ENCODE measurements around the gene DNASE2. TPM values are rescaled to one million over a fixed set of nuclear protein-coding genes. Genes with fewer than 3 reads are reported as not detected.

The DNASE2 gene
- polyA plus RNA-seq, 2 donors = 7.8 to 15.9 TPM

- H3K4me1 ChIP-seq (ENCODE audit: control insufficient read depth in 2 of 2, insufficient read depth in 2 of 2, low read length in 1 of 2) = peaks cover 4 to 10% of the 10 kb centered on the region in 2 donors
- peak overlapping the region; percentile 90 to 92 for H3K27ac ChIP-seq (ENCODE audit: low read depth in 2 of 2, low read length in 1 of 2)
- peak overlapping the region; percentile 61 to 81 for H3K4me3 ChIP-seq (ENCODE audit: low read depth in 1 of 2, low read length in 2 of 2)
- H3K9me3 ChIP-seq (ENCODE audit: control insufficient read depth in 2 of 2, insufficient read depth in 1 of 2, low read depth in 1 of 2, low read length in 1 of 2) = peaks cover 0 to 14% of the 10 kb centered on the region in 2 donors
- WGBS, 2 donors = 11% methylated on average over 29 of the region's 29 CpGs
- H3K36me3 ChIP-seq (ENCODE audit: control insufficient read depth in 2 of 2, insufficient read depth in 2 of 2, low read length in 1 of 2) = peaks cover 0 to 7% of the 10 kb centered on the region in 2 donors
- no peaks in the 10 kb centered on the region for H3K27me3 ChIP-seq (ENCODE audit: control insufficient read depth in 1 of 2, insufficient read depth in 2 of 2, low read length in 2 of 2)
Observed at GRCh38 chr19:12880551-12881171, 588 bp downstream of the DNASE2 start.

GRCh38 chr19:12875086-12875485, 6.2 kb downstream of the DNASE2 start:
- Histone ChIP-seq H3K4me1 (ENCODE audit: control insufficient read depth in 2 of 2, insufficient read depth in 2 of 2, low read length in 1 of 2) (peaks cover 6 to 7% of the 10 kb centered on the region in 2 donors), H3K27me3 (ENCODE audit: control insufficient read depth in 1 of 2, insufficient read depth in 2 of 2, low read length in 2 of 2) (no peaks in the 10 kb centered on the region), H3K9me3 (ENCODE audit: control insufficient read depth in 2 of 2, insufficient read depth in 1 of 2, low read depth in 1 of 2, low read length in 1 of 2) (no peaks in the 10 kb centered on the region), H3K36me3 (ENCODE audit: control insufficient read depth in 2 of 2, insufficient read depth in 2 of 2, low read length in 1 of 2) (peaks cover 0 to 9% of the 10 kb centered on the region in 2 donors), H3K4me3 (ENCODE audit: low read depth in 1 of 2, low read length in 2 of 2) (no peak overlapping the region), H3K27ac (ENCODE audit: low read depth in 2 of 2, low read length in 1 of 2) (no peak overlapping the region)
- WGBS, 2 donors = 95% methylated on average over 6 of the region's 6 CpGs

GRCh38 chr19:12873891-12874745, 7.1 kb downstream of the DNASE2 start:
- no peaks in the 10 kb centered on the region for H3K9me3 ChIP-seq (ENCODE audit: control insufficient read depth in 2 of 2, insufficient read depth in 1 of 2, low read depth in 1 of 2, low read length in 1 of 2)
- H3K36me3 ChIP-seq (ENCODE audit: control insufficient read depth in 2 of 2, insufficient read depth in 2 of 2, low read length in 1 of 2) = peaks cover 0 to 9% of the 10 kb centered on the region in 2 donors
- H3K27me3 ChIP-seq (ENCODE audit: control insufficient read depth in 1 of 2, insufficient read depth in 2 of 2, low read length in 2 of 2) = no peaks in the 10 kb centered on the region
- WGBS, 2 donors = 83 to 90% methylated on average over 81 to 86 of the region's 86 CpGs
- H3K4me3 ChIP-seq (ENCODE audit: low read depth in 1 of 2, low read length in 2 of 2) = no peak overlapping the region
- H3K4me1 ChIP-seq (ENCODE audit: control insufficient read depth in 2 of 2, insufficient read depth in 2 of 2, low read length in 1 of 2) = peaks cover 6 to 7% of the 10 kb centered on the region in 2 donors
- H3K27ac ChIP-seq (ENCODE audit: low read depth in 2 of 2, low read length in 1 of 2) = no peak overlapping the region

- Histone ChIP-seq H3K27ac (ENCODE audit: low read depth in 2 of 2, low read length in 1 of 2) (peak overlapping the region in 1 of 2 donors; percentile 54), H3K9me3 (ENCODE audit: control insufficient read depth in 2 of 2, insufficient read depth in 1 of 2, low read depth in 1 of 2, low read length in 1 of 2) (no peaks in the 10 kb centered on the region), H3K36me3 (ENCODE audit: control insufficient read depth in 2 of 2, insufficient read depth in 2 of 2, low read length in 1 of 2) (peaks cover 0 to 5% of the 10 kb centered on the region in 2 donors), H3K4me1 (ENCODE audit: control insufficient read depth in 2 of 2, insufficient read depth in 2 of 2, low read length in 1 of 2) (peaks cover 6 to 7% of the 10 kb centered on the region in 2 donors), H3K4me3 (ENCODE audit: low read depth in 1 of 2, low read length in 2 of 2) (peak overlapping the region; percentile 11 to 23), H3K27me3 (ENCODE audit: control insufficient read depth in 1 of 2, insufficient read depth in 2 of 2, low read length in 2 of 2) (no peaks in the 10 kb centered on the region)
- WGBS, 2 donors = 49 to 54% methylated on average over 70 of the region's 70 CpGs
Observed at GRCh38 chr19:12872941-12873890, 8.0 kb downstream of the DNASE2 start.

GRCh38 chr19:12872255-12872654, 9.0 kb downstream of the DNASE2 start:
- H3K4me1 ChIP-seq (ENCODE audit: control insufficient read depth in 2 of 2, insufficient read depth in 2 of 2, low read length in 1 of 2) = peaks cover 8 to 13% of the 10 kb centered on the region in 2 donors
- no peaks in the 10 kb centered on the region for H3K27me3 ChIP-seq (ENCODE audit: control insufficient read depth in 1 of 2, insufficient read depth in 2 of 2, low read length in 2 of 2)
- H3K9me3 ChIP-seq (ENCODE audit: control insufficient read depth in 2 of 2, insufficient read depth in 1 of 2, low read depth in 1 of 2, low read length in 1 of 2) = no peaks in the 10 kb centered on the region
- no peak overlapping the region for H3K27ac ChIP-seq (ENCODE audit: low read depth in 2 of 2, low read length in 1 of 2)
- WGBS, 2 donors = 88 to 90% methylated on average over 5 of the region's 5 CpGs
- H3K4me3 ChIP-seq (ENCODE audit: low read depth in 1 of 2, low read length in 2 of 2) = no peak overlapping the region
- peaks cover 0 to 3% of the 10 kb centered on the region in 2 donors for H3K36me3 ChIP-seq (ENCODE audit: control insufficient read depth in 2 of 2, insufficient read depth in 2 of 2, low read length in 1 of 2)

- Histone ChIP-seq H3K27ac (ENCODE audit: low read depth in 2 of 2, low read length in 1 of 2) (no peak overlapping the region), H3K9me3 (ENCODE audit: control insufficient read depth in 2 of 2, insufficient read depth in 1 of 2, low read depth in 1 of 2, low read length in 1 of 2) (no peaks in the 10 kb centered on the region), H3K4me1 (ENCODE audit: control insufficient read depth in 2 of 2, insufficient read depth in 2 of 2, low read length in 1 of 2) (peaks cover 10 to 13% of the 10 kb centered on the region in 2 donors), H3K4me3 (ENCODE audit: low read depth in 1 of 2, low read length in 2 of 2) (no peak overlapping the region), H3K36me3 (ENCODE audit: control insufficient read depth in 2 of 2, insufficient read depth in 2 of 2, low read length in 1 of 2) (peaks cover 0 to 3% of the 10 kb centered on the region in 2 donors), H3K27me3 (ENCODE audit: control insufficient read depth in 1 of 2, insufficient read depth in 2 of 2, low read length in 2 of 2) (no peaks in the 10 kb centered on the region)
- 73 to 75% methylated on average over 3 of the region's 3 CpGs for WGBS, 2 donors
Observed at GRCh38 chr19:12871681-12872080, 9.6 kb downstream of the DNASE2 start.

GRCh38 chr19:12868540-12869112, 12.6 kb downstream of the DNASE2 start:
- no peak overlapping the region for H3K27ac ChIP-seq (ENCODE audit: low read depth in 2 of 2, low read length in 1 of 2)
- H3K27me3 ChIP-seq (ENCODE audit: control insufficient read depth in 1 of 2, insufficient read depth in 2 of 2, low read length in 2 of 2) = no peaks in the 10 kb centered on the region
- no peaks in the 10 kb centered on the region for H3K9me3 ChIP-seq (ENCODE audit: control insufficient read depth in 2 of 2, insufficient read depth in 1 of 2, low read depth in 1 of 2, low read length in 1 of 2)
- H3K4me3 ChIP-seq (ENCODE audit: low read depth in 1 of 2, low read length in 2 of 2) = no peak overlapping the region
- H3K36me3 ChIP-seq (ENCODE audit: control insufficient read depth in 2 of 2, insufficient read depth in 2 of 2, low read length in 1 of 2) = no peaks in the 10 kb centered on the region
- peaks cover 9 to 10% of the 10 kb centered on the region in 2 donors for H3K4me1 ChIP-seq (ENCODE audit: control insufficient read depth in 2 of 2, insufficient read depth in 2 of 2, low read length in 1 of 2)
- 91 to 96% methylated on average over 10 of the region's 10 CpGs for WGBS, 2 donors

- Histone ChIP-seq H3K4me1 (ENCODE audit: control insufficient read depth in 2 of 2, insufficient read depth in 2 of 2, low read length in 1 of 2) (peaks cover 5 to 6% of the 10 kb centered on the region in 2 donors), H3K36me3 (ENCODE audit: control insufficient read depth in 2 of 2, insufficient read depth in 2 of 2, low read length in 1 of 2) (no peaks in the 10 kb centered on the region), H3K9me3 (ENCODE audit: control insufficient read depth in 2 of 2, insufficient read depth in 1 of 2, low read depth in 1 of 2, low read length in 1 of 2) (no peaks in the 10 kb centered on the region), H3K27me3 (ENCODE audit: control insufficient read depth in 1 of 2, insufficient read depth in 2 of 2, low read length in 2 of 2) (no peaks in the 10 kb centered on the region), H3K4me3 (ENCODE audit: low read depth in 1 of 2, low read length in 2 of 2) (peak overlapping the region; percentile 11 to 29), H3K27ac (ENCODE audit: low read depth in 2 of 2, low read length in 1 of 2) (no peak overlapping the region)
- 9 to 10% methylated on average over 44 to 51 of the region's 51 CpGs for WGBS, 2 donors
Observed at GRCh38 chr19:12867120-12868099, 13.8 kb downstream of the DNASE2 start.

All from esophagus (tissue), 2 donors.